Daoy (cell line): ENCODE results near the gene SLC12A5. TPM values are rescaled to one million over a fixed set of nuclear protein-coding genes. Genes with fewer than 3 reads are reported as not detected.

ENCODE experiments used
- DNase-seq: peaks from one replicate; pipeline ENCODE4 v3.0.0-alpha.2; 2015; ENCODE audit warnings: low read depth
- total RNA-seq: library from RNA; depleted of rRNA; stranded (reverse); fragments of >200 nt; shearing (Covaris generic); gene quantifications from 2 replicates; pipeline ENCODE4 v1.2.3, GENCODE V29; 2014

SLC12A5 gene
- total RNA-seq, 1 experiment from 2014 or later, result not detected

- DNase-seq, result peak; percentile 46
Observed at GRCh38 chr20:46027245-46027853, 1.7 kb upstream of the SLC12A5 start.

GRCh38 chr20:46028110-46028509 is 905 bp upstream of the SLC12A5 start:
- DNase-seq, result no peak

- no peak for DNase-seq
Observed at GRCh38 chr20:46030284-46031013, 1.4 kb downstream of the SLC12A5 start.

GRCh38 chr20:46031014-46031569 is 2.1 kb downstream of the SLC12A5 start:
- DNase-seq, result no peak

- no peak for DNase-seq
Observed at GRCh38 chr20:46031701-46032254, 2.8 kb downstream of the SLC12A5 start.

GRCh38 chr20:46034039-46034438 is 5.0 kb downstream of the SLC12A5 start:
- no peak for DNase-seq

GRCh38 chr20:46035253-46035652 is 6.2 kb downstream of the SLC12A5 start:
- DNase-seq, result no peak

- DNase-seq, result no peak
Observed at GRCh38 chr20:46035713-46036112, 6.7 kb downstream of the SLC12A5 start.

GRCh38 chr20:46036370-46036769 is 7.4 kb downstream of the SLC12A5 start:
- no peak for DNase-seq

GRCh38 chr20:46037036-46037435 is 8.0 kb downstream of the SLC12A5 start:
- DNase-seq, result no peak

- DNase-seq, result peak; percentile 53
Observed at GRCh38 chr20:46040902-46041535, 12.0 kb downstream of the SLC12A5 start.

- DNase-seq, result no peak
Observed at GRCh38 chr20:46043556-46043955, 14.5 kb downstream of the SLC12A5 start.

- DNase-seq, result no peak
Observed at GRCh38 chr20:46044896-46045295, 15.9 kb downstream of the SLC12A5 start.

- no peak for DNase-seq
Observed at GRCh38 chr20:46046588-46047310, 17.7 kb downstream of the SLC12A5 start.

- no peak for DNase-seq
Observed at GRCh38 chr20:46047821-46048220, 18.8 kb downstream of the SLC12A5 start.

- DNase-seq, result no peak
Observed at GRCh38 chr20:46049190-46049589, 20.2 kb downstream of the SLC12A5 start.

- DNase-seq, result no peak
Observed at GRCh38 chr20:46049815-46050214, 20.8 kb downstream of the SLC12A5 start.

- no peak for DNase-seq
Observed at GRCh38 chr20:46050444-46050843, 21.4 kb downstream of the SLC12A5 start.

- DNase-seq, result no peak
Observed at GRCh38 chr20:46050885-46051284, 21.9 kb downstream of the SLC12A5 start.

- DNase-seq, result peak; percentile 30
Observed at GRCh38 chr20:46051556-46052308, 22.7 kb downstream of the SLC12A5 start.

- no peak for DNase-seq
Observed at GRCh38 chr20:46053416-46053815, 24.4 kb downstream of the SLC12A5 start.
